ENCODE measurements around the gene MBNL2. TPM values are rescaled to one million over a fixed set of nuclear protein-coding genes. Genes with fewer than 3 reads are reported as not detected.

Gene MBNL2
- total RNA-seq, 2 donors from 2014 or later: 59.6 to 67.7 TPM

DNA sequence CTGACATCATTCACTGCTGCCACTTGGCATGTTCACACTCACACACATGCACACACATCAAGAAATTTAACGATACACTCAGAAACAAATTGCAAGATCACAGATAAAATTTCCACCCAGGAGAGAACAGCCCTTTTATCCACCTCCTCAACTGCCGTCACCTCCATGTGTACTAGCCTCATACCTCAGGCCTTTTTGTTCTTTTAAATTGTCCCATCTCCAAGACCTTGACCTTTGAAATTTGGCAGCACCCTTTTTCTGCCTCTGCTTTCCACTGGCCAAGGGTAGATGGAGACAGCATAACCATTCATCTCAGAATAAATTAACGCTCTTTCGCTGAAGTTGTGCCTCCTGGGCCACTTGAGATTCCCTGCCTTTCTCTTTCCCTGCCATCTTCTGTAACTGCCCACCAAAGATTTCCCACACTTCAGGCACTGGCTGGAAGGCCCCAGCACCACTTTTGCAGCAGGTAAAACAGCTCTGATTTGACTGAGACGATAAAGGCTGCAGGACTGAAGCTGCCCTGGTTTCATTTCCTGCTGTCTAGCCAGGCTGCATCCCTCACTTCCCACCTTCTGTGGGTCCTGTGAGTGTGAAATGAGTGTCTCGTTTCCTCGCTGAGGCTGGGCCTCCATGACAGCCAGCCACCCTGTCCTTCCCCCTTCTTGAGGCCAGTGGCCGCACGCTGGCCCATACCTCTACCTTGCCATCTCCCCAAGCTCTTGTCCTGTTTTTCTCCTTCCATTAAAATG is 39.3 kb downstream of the MBNL2 start:
- peaks cover 58 to 82% of the 10 kb centered on the region in 2 donors for H3K4me1 ChIP-seq (ENCODE audit: control insufficient read depth in 1 of 2, low read depth in 2 of 2)
- H3K27ac ChIP-seq: peak overlapping the region; percentile 38 to 75
- H3K9me3 ChIP-seq: no peaks in the 10 kb centered on the region
- ATAC-seq (ENCODE audit: insufficient number of reproducible peaks, low FRiP score, low read depth): no peak
- no peak for DNase-seq (ENCODE audit: low spot score)
- no peak for TF ChIP-seq CTCF (IDR thresholded peaks at IDR 0.05)
- no peak overlapping the region for H3K4me3 ChIP-seq
- H3K36me3 ChIP-seq: no peaks in the 10 kb centered on the region
- no peaks in the 10 kb centered on the region for H3K27me3 ChIP-seq (replicated peaks; ENCODE audit: insufficient read depth)

DNA sequence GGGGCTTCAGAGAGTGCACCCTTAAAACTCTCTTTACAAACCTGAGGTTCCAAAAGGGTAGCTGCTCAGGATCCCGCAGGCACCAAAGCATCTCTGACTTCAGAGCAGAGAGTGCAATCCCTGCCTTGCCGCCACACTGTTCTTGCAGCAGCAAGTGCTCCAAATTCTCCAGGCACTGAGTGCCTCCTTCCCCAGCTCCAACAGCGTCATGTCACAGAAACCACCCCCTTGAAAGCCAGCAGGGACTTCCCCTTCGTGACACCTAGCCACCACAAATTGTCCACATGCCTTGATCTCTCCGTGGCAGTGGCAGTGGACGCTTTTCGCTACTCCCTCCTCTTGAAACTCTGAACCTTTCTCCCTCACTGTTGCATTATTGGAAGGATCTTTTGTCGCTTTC is 39.9 kb downstream of the MBNL2 start:
- TF ChIP-seq CTCF (IDR thresholded peaks at IDR 0.05): no peak
- Histone ChIP-seq H3K36me3 (no peaks in the 10 kb centered on the region), H3K4me3 (no peak overlapping the region), H3K27me3 (replicated peaks; ENCODE audit: insufficient read depth) (no peaks in the 10 kb centered on the region), H3K9me3 (no peaks in the 10 kb centered on the region), H3K27ac (peak overlapping the region; percentile 38 to 75), H3K4me1 (ENCODE audit: control insufficient read depth in 1 of 2, low read depth in 2 of 2) (peaks cover 56 to 81% of the 10 kb centered on the region in 2 donors)
- ATAC-seq (ENCODE audit: insufficient number of reproducible peaks, low FRiP score, low read depth) (no peak), DNase-seq (ENCODE audit: low spot score) (no peak)

DNA sequence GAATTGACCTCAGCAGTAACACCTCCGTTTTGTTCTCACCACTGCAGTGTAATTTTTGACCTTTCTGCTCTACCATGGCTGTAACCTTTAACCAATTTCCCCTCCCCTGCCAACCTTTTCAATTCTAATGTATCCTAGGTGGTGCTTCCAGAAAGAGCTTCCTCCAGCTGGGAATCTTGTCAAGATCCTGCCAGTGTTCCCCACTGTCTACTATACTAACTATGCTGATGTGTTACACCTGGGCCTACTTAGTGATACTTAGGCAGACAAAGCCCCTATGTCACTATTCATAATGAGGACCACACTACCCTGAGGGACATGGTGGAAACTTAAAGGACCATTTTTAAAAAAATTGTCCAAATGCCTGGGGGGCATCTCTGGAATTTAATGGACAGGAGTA is 41.0 kb downstream of the MBNL2 start:
- TF ChIP-seq CTCF (IDR thresholded peaks at IDR 0.05): no peak
- peaks cover 46 to 81% of the 10 kb centered on the region in 2 donors for H3K4me1 ChIP-seq (ENCODE audit: control insufficient read depth in 1 of 2, low read depth in 2 of 2)

GRCh38 chr13:97264663-97265062 is 42.5 kb downstream of the MBNL2 start:
- Histone ChIP-seq H3K9me3 (no peaks in the 10 kb centered on the region), H3K27ac (no peak overlapping the region), H3K4me3 (no peak overlapping the region), H3K4me1 (ENCODE audit: control insufficient read depth in 1 of 2, low read depth in 2 of 2) (peaks cover 31 to 81% of the 10 kb centered on the region in 2 donors), H3K36me3 (no peaks in the 10 kb centered on the region), H3K27me3 (replicated peaks; ENCODE audit: insufficient read depth) (no peaks in the 10 kb centered on the region)
- no peak for DNase-seq (ENCODE audit: low spot score)
- no peak for TF ChIP-seq CTCF (IDR thresholded peaks at IDR 0.05)
- ATAC-seq (ENCODE audit: insufficient number of reproducible peaks, low FRiP score, low read depth): no peak

More for the DNA sequence above, 41.0 kb downstream of the MBNL2 start:
- Histone ChIP-seq H3K27me3 (replicated peaks; ENCODE audit: insufficient read depth) (no peaks in the 10 kb centered on the region), H3K27ac (no peak overlapping the region), H3K4me3 (no peak overlapping the region), H3K9me3 (no peaks in the 10 kb centered on the region), H3K36me3 (no peaks in the 10 kb centered on the region)
- ATAC-seq (ENCODE audit: insufficient number of reproducible peaks, low FRiP score, low read depth): no peak
- no peak for DNase-seq (ENCODE audit: low spot score)

DNA sequence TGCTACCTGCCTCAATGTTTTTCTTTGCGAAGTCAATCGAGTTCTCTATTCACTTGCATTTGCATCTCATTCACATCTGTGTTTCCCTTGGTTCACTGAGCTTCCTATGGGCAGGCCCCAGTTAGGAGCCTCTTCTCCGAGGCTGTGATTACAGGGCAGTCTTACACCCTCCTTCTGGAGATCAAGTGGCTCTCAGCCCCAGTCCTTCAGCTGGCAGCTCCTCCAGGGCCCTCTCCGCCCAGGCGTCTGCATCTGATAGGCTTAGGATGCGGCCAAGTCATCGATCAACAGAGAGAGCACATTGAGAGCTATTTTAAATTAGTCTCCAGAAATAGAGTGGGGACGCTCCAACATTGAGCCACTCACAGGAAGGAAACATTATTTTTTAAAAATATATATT is 44.2 kb downstream of the MBNL2 start:
- no peak for ATAC-seq (ENCODE audit: insufficient number of reproducible peaks, low FRiP score, low read depth)
- no peaks in the 10 kb centered on the region for H3K27me3 ChIP-seq (replicated peaks; ENCODE audit: insufficient read depth)
- peaks cover 16 to 65% of the 10 kb centered on the region in 2 donors for H3K4me1 ChIP-seq (ENCODE audit: control insufficient read depth in 1 of 2, low read depth in 2 of 2)
- H3K36me3 ChIP-seq: no peaks in the 10 kb centered on the region
- H3K27ac ChIP-seq: peak overlapping the region in 1 of 2 donors; percentile 32
- no peak for TF ChIP-seq CTCF (IDR thresholded peaks at IDR 0.05)
- no peak for DNase-seq (ENCODE audit: low spot score)
- no peaks in the 10 kb centered on the region for H3K9me3 ChIP-seq
- H3K4me3 ChIP-seq: no peak overlapping the region
